Immature natural killer cell (primary cell): Measurements from ENCODE around the gene PPP1R14C. TPM values are rescaled to one million over a fixed set of nuclear protein-coding genes. Genes with fewer than 3 reads are reported as not detected.

Experiments
- DNase-seq, 3 donors: peaks; one replicate each; pipeline ENCODE4 v3.0.0; 2022; ENCODE audit warnings: mixed read lengths in 1 of 3
- H3K27ac Mint-ChIP-seq, 6 donors: one replicate each; pipeline ENCODE4 v1.8.0; 2020; ENCODE audit warnings: mixed read lengths in 6 of 6, mild to moderate bottlenecking in 5 of 6, inconsistent platforms in 4 of 6, moderate library complexity in 3 of 6
- H3K27me3 Mint-ChIP-seq, 3 donors: one replicate each; pipeline ENCODE4 v1.8.0; 2020 to 2021; ENCODE audit warnings: low read depth in 3 of 3, mild to moderate bottlenecking in 3 of 3, mixed read lengths in 3 of 3, moderate library complexity in 3 of 3, inconsistent platforms in 1 of 3
- H3K36me3 Mint-ChIP-seq, 3 donors: one replicate each; pipeline ENCODE4 v1.8.0; 2020; ENCODE audit warnings: mixed read lengths in 3 of 3, inconsistent platforms in 2 of 3, mild to moderate bottlenecking in 2 of 3
- H3K4me1 Mint-ChIP-seq, 2 donors: one replicate each; pipeline ENCODE4 v1.8.0; 2020; ENCODE audit warnings: inconsistent platforms in 2 of 2, mild to moderate bottlenecking in 2 of 2, mixed read lengths in 2 of 2, moderate library complexity in 1 of 2
- H3K4me3 Mint-ChIP-seq, 5 donors: one replicate each; pipeline ENCODE4 v1.8.0; 2020; ENCODE audit warnings: mild to moderate bottlenecking in 5 of 5, mixed read lengths in 5 of 5, inconsistent platforms in 3 of 5, moderate library complexity in 3 of 5
- H3K9me3 Mint-ChIP-seq, 6 donors: one replicate each; pipeline ENCODE4 v1.8.0; 2020; ENCODE audit warnings: mild to moderate bottlenecking in 6 of 6, mixed read lengths in 6 of 6, inconsistent platforms in 4 of 6, moderate library complexity in 3 of 6
- polyA plus RNA-seq, 3 donors: library from polyadenylated mRNA; unstranded; fragments of 300-500 nt; fragmentation: Illumina TruSeq; gene quantifications; one replicate each; pipeline ENCODE4 v1.2.3, GENCODE V29; 2021

PPP1R14C gene
- polyA plus RNA-seq, 3 donors from 2014 or later = 0.38 TPM; not detected in 2

DNA sequence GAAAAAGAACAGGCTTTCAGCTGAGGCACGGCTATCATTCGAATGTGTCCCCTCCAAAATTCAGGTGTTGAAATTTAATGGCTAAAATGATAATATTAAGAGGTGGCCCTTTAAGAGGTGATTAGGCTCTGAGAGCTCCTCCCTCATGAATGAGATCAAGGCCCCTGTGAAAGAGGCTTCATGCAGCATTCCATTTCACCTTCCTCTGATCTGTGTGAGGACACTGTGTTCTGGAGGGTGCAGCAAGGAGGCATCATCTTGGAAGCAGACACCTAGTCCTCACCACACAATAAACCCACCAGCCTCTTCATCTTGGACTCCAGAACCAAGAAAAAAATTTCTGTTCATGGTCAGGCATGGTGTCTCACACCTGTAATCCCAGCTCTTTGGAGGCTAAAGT, 56.4 kb downstream of the PPP1R14C start:
- Mint-ChIP-seq H3K27me3 (peaks cover 0 to 4% (median 2%) of the 10 kb centered on the region in 3 donors), H3K4me3 (no peak overlapping the region), H3K4me1 (peaks cover 11 to 17% of the 10 kb centered on the region in 2 donors), H3K9me3 (no peaks in the 10 kb centered on the region), H3K36me3 (no peaks in the 10 kb centered on the region), H3K27ac (no peak overlapping the region)
- DNase-seq = no peak

DNA sequence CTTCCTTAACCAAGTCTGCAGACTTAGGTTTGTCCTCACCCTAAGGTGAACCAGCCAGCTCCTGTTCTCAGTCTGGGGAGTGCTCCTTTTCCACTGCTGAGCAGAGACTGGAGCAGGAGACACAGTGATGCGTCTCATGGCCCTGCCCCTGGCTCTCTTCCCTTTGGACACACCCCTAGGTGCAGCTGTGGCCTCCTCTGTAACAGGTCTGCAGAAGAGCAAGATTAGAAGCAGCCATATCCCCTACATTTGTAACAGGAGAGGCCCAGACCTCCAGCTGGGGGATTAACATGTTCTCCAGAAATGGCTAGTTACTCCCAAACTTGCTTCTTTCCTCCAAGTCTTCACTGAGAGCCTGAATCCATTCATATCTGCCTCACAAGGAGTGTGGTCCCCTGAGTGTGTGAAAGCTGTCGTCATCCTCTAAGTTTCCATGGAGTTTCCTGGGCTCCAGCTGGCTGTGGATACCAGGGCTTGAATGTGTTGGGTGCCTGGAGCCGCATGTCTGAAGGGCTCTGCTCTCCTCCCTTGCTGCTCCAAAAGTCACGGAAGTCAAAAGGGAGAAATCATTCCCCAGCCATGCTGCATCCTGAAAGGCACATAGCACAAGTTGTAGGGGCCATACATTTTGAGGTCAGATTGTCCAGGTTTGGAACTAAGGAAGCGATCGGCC, 57.7 kb downstream of the PPP1R14C start:
- H3K36me3 Mint-ChIP-seq = no peaks in the 10 kb centered on the region
- no peak overlapping the region for H3K27ac Mint-ChIP-seq
- peaks cover 0 to 4% (median 2%) of the 10 kb centered on the region in 3 donors for H3K27me3 Mint-ChIP-seq
- DNase-seq = no peak
- H3K4me3 Mint-ChIP-seq = no peak overlapping the region
- peaks cover 12 to 19% of the 10 kb centered on the region in 2 donors for H3K4me1 Mint-ChIP-seq
- no peaks in the 10 kb centered on the region for H3K9me3 Mint-ChIP-seq

DNA sequence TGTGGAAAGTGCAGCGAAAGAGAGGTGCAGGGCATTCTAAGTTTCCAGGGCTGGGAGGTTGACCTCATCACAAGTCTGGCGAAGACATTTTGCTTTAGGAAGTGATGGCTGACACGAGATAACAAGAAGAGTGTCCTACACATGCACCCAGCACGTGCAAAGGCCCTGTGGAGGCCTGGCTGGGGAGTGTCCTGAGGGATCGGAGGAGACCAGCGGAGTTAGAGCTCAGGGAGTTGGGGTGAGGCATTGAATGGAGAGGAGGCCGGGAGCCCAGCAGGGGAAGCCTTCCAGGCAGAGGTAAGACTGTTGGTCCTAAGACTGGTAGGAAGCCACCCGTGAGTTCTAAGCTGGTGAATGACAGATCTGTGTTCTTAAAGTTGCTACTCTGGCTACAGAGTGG, 58.4 kb downstream of the PPP1R14C start:
- Mint-ChIP-seq H3K27me3 (peaks cover 0 to 5% (median 3%) of the 10 kb centered on the region in 3 donors), H3K4me3 (no peak overlapping the region), H3K36me3 (no peaks in the 10 kb centered on the region), H3K27ac (no peak overlapping the region), H3K9me3 (no peaks in the 10 kb centered on the region), H3K4me1 (peaks cover 12 to 19% of the 10 kb centered on the region in 2 donors)
- no peak for DNase-seq

DNA sequence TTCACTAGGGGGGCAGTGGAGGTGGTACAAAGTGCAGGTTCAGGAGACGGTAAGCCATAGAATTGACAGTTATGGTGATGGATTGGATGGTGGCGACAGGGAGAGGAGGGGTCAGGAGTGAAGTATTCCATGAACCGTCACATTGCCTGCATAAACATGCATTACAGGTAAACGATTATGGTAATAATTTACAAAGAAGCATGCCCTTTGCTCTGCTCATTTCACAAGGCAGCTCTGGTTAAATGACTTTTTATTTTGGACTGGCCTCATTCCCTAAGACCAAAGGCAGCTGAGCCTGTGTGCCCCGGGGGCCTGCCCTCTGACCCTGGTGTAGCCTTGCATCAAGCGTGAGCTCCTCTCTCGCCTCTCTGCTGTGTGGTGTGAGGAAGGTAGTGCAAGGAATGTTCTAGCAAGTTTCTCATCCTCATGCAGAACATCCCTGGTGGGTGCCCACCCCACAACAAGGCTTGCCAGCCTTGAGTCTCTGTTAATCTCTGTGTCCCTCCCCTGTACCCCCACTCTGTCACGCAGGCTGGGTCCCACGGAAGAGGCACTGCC, 59.0 kb downstream of the PPP1R14C start:
- Mint-ChIP-seq H3K4me3 (no peak overlapping the region), H3K27ac (no peak overlapping the region), H3K27me3 (peaks cover 0 to 4% (median 1%) of the 10 kb centered on the region in 3 donors), H3K36me3 (no peaks in the 10 kb centered on the region), H3K4me1 (peaks cover 12 to 19% of the 10 kb centered on the region in 2 donors), H3K9me3 (no peaks in the 10 kb centered on the region)
- no peak for DNase-seq

DNA sequence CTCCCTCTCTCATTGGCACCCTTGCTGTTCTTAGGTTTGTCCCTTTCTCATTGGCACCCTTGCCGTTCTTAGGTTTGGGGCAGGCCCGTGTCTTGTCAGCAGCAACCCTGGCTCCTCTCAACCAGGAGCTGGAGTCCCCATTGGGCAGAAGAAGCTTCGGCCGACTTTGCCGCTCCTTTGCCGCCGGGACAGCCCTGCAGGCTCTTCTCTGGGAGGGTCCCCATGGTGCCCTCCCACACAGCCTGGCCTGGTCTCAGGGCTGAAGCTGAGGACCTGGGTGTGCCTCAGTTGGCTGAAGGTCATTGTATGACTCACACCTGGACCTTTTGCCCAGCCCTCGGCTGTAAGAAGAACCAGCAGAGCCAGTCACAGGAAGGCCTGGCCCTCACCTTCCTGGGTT, 59.6 kb downstream of the PPP1R14C start:
- no peak for DNase-seq
- Mint-ChIP-seq H3K36me3 (no peaks in the 10 kb centered on the region), H3K27ac (peak overlapping the region in 1 of 6 donors; percentile 1), H3K27me3 (peaks cover 0 to 4% (median 1%) of the 10 kb centered on the region in 3 donors), H3K4me3 (no peak overlapping the region), H3K9me3 (no peaks in the 10 kb centered on the region), H3K4me1 (peaks cover 12 to 19% of the 10 kb centered on the region in 2 donors)

DNA sequence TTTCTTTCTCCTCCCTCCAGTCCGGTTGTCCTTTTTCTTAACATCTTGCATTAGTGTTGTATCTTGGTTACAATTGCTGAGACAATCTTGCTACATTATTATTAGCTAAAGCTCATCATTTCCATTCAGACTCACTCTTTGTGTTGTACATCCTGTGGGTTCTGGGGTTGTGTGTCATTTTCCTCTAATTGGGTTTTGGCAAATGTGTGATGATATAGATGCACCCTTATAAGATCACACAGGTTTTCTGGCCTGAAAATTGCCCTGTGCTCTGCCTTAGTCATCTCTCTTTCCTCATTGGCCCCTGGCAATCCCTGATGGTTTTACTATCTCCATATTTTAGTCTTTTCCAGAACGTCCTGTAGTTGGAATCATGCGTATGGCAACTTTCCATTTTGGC, 60.1 kb downstream of the PPP1R14C start:
- H3K9me3 Mint-ChIP-seq = no peaks in the 10 kb centered on the region
- H3K27ac Mint-ChIP-seq = peak overlapping the region in 3 of 6 donors; percentile 1 to 80 (median 52)
- H3K4me1 Mint-ChIP-seq = peaks cover 12 to 19% of the 10 kb centered on the region in 2 donors
- peaks cover 0 to 4% (median 1%) of the 10 kb centered on the region in 3 donors for H3K27me3 Mint-ChIP-seq
- DNase-seq = peak in 1 of 3 donors; percentile 2
- peak overlapping the region in 1 of 5 donors; percentile 31 for H3K4me3 Mint-ChIP-seq
- no peaks in the 10 kb centered on the region for H3K36me3 Mint-ChIP-seq

DNA sequence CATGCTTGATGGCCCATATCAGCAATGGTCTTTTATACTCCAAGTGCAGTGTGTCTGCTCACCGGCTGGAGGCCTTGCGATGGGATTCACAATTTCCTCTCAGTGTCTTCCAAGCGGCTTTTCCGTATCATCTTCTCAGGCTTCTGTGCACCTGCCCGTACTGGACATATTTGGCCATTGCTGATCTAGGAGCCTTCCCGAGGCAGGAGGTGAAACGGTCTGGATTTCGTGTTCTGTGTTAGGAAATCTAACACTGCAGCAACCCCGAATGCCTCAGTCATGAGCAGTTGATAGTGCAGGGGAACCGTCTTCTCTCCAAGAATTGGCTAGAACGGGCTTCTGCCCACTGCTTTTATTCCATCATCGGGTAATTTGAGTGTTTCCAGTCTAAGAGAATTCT, 60.5 kb downstream of the PPP1R14C start:
- no peaks in the 10 kb centered on the region for H3K36me3 Mint-ChIP-seq
- H3K9me3 Mint-ChIP-seq = no peaks in the 10 kb centered on the region
- H3K27ac Mint-ChIP-seq = peak overlapping the region in 1 of 6 donors; percentile 1
- H3K4me1 Mint-ChIP-seq = peaks cover 12 to 19% of the 10 kb centered on the region in 2 donors
- no peak for DNase-seq
- H3K27me3 Mint-ChIP-seq = peaks cover 0 to 4% (median 1%) of the 10 kb centered on the region in 3 donors
- H3K4me3 Mint-ChIP-seq = peak overlapping the region in 1 of 5 donors; percentile 31

DNA sequence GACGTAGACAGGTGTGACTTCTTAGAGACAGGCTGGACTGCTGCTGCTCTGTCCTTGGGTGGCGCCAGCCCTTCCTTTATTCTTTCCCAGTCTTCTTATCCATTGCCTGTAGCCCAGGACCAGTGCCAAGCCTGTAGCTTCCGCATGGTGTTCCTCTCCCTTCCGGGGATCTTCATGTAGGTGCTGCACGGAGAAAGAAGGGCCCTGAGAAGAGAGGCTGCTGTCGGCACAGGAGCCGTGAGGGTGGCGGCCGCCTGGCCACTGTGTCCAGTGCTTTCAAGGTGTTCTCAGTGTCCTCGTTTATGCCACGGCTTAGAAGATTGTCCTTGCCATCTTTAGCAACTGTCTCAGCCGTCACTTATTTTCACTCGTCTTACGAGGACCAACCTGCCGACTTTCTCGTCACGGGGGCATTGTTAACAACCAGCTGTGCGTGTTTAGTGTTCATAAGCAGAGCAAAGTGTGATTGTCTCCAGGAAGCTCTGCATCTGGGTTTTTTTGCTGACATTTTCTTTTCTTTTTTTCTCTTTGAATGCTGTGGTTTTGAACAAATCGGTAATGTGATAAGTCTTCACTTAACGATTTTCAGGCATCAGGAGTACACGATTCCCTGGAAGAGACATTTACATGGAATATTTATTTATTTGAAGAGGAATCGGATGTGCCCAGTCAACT, 61.2 kb downstream of the PPP1R14C start:
- no peaks in the 10 kb centered on the region for H3K36me3 Mint-ChIP-seq
- H3K27ac Mint-ChIP-seq = no peak overlapping the region
- peaks cover 0 to 4% (median 1%) of the 10 kb centered on the region in 3 donors for H3K27me3 Mint-ChIP-seq
- H3K4me1 Mint-ChIP-seq = peaks cover 12 to 19% of the 10 kb centered on the region in 2 donors
- peak overlapping the region in 1 of 5 donors; percentile 25 for H3K4me3 Mint-ChIP-seq
- H3K9me3 Mint-ChIP-seq = no peaks in the 10 kb centered on the region
- no peak for DNase-seq

DNA sequence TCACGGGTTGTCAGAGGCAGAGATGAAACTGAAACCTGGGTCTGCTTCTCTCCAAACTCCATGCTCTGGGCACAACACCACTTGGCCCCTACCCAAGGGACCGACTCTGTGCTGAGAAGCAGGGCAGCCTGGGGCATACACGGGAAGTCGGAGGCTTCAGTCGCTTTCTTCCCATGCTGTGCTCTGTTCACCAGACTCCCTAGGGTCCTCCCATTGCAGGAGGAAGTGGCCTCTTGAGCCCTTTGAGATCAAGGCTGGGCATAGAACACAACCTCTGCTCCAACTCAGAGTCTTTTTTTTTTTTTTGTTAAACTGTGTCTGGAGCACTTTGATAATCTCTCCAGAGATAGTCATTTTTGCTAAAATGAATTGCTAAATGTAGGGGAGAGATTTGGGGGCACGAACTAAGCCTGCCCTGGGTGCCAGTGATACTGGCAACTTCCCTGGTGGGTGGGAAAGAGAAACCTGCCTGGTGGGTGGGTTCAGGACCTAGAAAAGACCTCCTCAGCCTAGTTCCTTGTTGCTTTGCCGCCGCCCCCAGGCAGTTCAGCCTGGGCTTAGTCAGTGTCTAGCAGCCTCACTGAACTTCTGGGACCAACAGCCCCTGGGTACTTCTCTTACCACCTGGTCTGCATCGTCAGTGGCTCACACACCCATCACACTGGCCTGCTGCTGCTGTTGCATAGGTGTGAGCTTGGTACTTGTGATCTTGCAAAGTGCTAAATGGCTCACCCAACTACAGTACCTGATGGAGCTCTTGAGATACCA, 62.0 kb downstream of the PPP1R14C start:
- no peak for DNase-seq
- Mint-ChIP-seq H3K4me1 (peaks cover 12 to 19% of the 10 kb centered on the region in 2 donors), H3K36me3 (no peaks in the 10 kb centered on the region), H3K9me3 (no peaks in the 10 kb centered on the region), H3K27ac (no peak overlapping the region), H3K4me3 (peak overlapping the region in 1 of 5 donors; percentile 33), H3K27me3 (peaks cover 0 to 4% (median 1%) of the 10 kb centered on the region in 3 donors)

DNA sequence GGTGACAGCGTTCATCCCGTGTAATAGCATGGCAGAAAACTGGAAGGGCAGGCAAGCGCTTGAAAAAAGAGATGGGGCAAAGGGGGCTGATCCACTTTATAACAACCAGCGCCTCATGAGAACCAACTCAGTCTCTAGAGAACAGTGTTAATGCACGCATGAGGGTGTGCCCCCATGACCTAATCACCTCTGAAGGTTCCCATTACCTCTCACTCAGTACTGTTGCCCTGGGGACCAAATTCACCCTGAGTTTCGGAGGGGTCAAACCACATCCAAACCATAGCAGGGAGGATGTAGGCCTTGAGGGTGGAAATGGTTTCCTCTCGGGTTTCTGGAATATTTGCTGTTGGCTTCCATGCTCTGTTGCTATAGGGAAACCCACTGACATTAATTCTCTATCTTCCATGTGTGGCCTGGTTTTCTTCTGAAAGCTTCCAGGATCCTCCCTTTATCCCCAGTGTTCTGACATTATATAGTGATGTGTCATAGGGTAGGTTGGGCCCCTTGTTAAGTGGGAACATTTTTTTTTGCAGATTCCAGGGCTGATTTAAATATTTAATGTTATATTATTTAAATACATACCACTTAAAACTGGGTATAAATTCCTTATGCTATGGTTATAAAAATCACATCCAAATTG, 65.2 kb downstream of the PPP1R14C start:
- H3K27ac Mint-ChIP-seq = no peak overlapping the region
- H3K4me1 Mint-ChIP-seq = peaks cover 9 to 13% of the 10 kb centered on the region in 2 donors
- no peaks in the 10 kb centered on the region for H3K9me3 Mint-ChIP-seq
- no peak for DNase-seq
- peaks cover 1 to 3% (median 2%) of the 10 kb centered on the region in 3 donors for H3K27me3 Mint-ChIP-seq
- no peaks in the 10 kb centered on the region for H3K36me3 Mint-ChIP-seq
- no peak overlapping the region for H3K4me3 Mint-ChIP-seq

DNA sequence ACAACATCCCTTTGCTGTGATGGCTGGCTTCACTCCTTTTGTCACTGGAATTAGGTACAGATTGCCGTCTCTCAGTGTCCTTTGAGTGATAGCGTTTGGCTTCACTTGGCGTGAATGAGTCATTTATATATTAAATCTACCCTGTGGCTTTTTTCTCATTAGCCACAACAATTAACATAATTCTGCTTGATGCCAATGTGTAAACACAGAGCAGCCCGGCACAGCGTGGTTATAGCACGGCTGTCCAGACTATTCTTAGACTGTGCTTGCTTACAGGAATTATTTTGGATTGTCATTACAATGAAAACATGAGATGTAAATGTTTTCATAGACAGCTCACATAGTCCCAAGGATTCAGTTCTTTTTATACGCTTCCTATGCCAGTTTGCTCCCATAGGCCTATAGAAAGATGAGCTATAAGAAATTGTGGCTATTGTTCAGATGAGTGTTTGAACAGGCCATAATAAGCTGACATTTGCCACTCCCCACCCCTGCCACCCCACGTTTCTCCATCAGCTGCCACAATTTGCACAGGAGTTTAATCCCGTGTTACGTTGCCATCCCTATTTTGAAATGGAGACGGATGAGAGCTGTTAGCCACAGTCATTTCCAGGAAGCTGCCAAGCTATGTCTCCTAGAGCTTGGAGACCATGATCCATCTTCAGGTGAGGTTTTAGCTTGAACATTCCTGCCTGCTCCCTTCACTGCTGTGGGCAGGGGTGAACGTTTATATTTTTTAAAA, 65.9 kb downstream of the PPP1R14C start:
- Mint-ChIP-seq H3K27ac (no peak overlapping the region), H3K27me3 (peaks cover 1 to 3% (median 2%) of the 10 kb centered on the region in 3 donors), H3K4me3 (no peak overlapping the region), H3K4me1 (peaks cover 4 to 6% of the 10 kb centered on the region in 2 donors), H3K9me3 (no peaks in the 10 kb centered on the region), H3K36me3 (no peaks in the 10 kb centered on the region)
- DNase-seq = no peak

DNA sequence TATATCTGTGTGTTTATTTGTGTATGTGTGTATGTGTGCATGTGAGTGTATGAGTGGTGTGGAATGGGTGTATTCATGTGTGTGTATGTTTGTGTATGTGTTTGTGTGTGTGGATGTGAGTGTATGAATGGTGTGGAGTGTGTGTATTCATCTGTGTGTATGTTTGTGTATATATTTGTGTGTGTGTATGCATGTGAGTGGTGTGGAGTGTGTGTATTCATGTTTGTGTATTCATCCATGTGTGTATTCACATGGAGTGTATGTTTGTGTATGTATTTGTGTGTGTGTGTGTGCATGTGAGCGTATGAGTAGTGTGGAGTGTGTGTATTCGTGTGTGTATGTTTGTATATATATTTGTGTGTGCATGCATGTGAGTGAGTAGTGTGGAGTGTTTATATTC, 66.6 kb downstream of the PPP1R14C start:
- Mint-ChIP-seq H3K27ac (no peak overlapping the region), H3K27me3 (peaks cover 1 to 3% (median 2%) of the 10 kb centered on the region in 3 donors), H3K4me1 (peaks cover 0 to under 1% of the 10 kb centered on the region in 2 donors), H3K4me3 (no peak overlapping the region), H3K36me3 (no peaks in the 10 kb centered on the region), H3K9me3 (no peaks in the 10 kb centered on the region)
- DNase-seq = no peak
